ENCODE measurements around the gene UAP1.

DNA sequence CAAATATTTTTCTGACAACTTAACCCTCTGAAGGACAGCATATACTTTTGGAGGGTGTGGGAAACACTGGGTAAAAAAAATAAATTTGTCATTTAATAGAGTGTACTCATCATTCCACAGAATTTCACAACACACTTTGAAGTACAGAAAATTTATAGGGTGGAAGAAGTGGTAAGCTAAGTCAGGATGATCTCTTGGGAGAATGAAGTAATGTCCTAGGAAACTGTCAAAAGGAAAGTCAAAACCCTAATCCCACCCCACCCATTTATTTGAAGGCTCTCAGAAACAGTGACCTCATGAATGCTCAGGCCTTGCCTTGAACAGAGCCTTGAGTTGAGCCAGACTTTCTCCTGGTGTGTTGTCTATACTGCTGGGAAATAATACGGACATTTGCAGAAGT, 7.3 kb upstream of the UAP1 start:
- TF ChIP-seq, protein P1, sequence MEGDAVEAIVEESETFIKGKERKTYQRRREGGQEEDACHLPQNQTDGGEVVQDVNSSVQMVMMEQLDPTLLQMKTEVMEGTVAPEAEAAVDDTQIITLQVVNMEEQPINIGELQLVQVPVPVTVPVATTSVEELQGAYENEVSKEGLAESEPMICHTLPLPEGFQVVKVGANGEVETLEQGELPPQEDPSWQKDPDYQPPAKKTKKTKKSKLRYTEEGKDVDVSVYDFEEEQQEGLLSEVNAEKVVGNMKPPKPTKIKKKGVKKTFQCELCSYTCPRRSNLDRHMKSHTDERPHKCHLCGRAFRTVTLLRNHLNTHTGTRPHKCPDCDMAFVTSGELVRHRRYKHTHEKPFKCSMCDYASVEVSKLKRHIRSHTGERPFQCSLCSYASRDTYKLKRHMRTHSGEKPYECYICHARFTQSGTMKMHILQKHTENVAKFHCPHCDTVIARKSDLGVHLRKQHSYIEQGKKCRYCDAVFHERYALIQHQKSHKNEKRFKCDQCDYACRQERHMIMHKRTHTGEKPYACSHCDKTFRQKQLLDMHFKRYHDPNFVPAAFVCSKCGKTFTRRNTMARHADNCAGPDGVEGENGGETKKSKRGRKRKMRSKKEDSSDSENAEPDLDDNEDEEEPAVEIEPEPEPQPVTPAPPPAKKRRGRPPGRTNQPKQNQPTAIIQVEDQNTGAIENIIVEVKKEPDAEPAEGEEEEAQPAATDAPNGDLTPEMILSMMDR (IDR thresholded peaks at IDR 0.05; ENCODE audit: low read depth, low read length, poor library complexity, severe bottlenecking): no peak
- no peak for TF ChIP-seq EZH2phosphoT487 (IDR thresholded peaks at IDR 0.05; ENCODE audit: borderline replicate concordance, low read length)
